WTC11 (cell line): ENCODE data around the gene VWA3B. TPM values are rescaled to one million over a fixed set of nuclear protein-coding genes. Genes with fewer than 3 reads are reported as not detected.

Source experiments
- ATAC-seq: fragments of 200-7000 bp; cut with Tn5 transposase; 2 replicates; pipeline ENCODE4 v1.10.0; 2021; ENCODE audit warnings: mild to moderate bottlenecking, moderate library complexity
- CTCF ChIA-PET: fragments of 300-600 bp; sonication (Branson Sonifier 250); formaldehyde crosslinking; loops from one replicate; lab custom pipeline; 2021; ENCODE audit warnings: antibody characterized with exemption; lab: Charles Lee
- POLR2A ChIA-PET: fragments of 350-600 bp; sonication (Branson Sonifier 250); formaldehyde crosslinking; loops from one replicate; lab custom pipeline; 2021; ENCODE audit warnings: antibody characterized with exemption; lab: Charles Lee
- DNase-seq: peaks from one replicate; pipeline ENCODE4 v3.0.0; 2021; ENCODE audit warnings: low spot score
- H3K27ac Mint-ChIP-seq: 2 replicates; pipeline ENCODE4 v1.8.0; 2021; ENCODE audit warnings: mixed read lengths
- H3K27me3 Mint-ChIP-seq: 2 replicates; pipeline ENCODE4 v1.8.0; 2021; ENCODE audit warnings: low read depth, mild to moderate bottlenecking, moderate library complexity, mixed read lengths
- H3K36me3 Mint-ChIP-seq: 2 replicates; pipeline ENCODE4 v1.8.0; 2021; ENCODE audit warnings: mixed read lengths
- H3K4me1 Mint-ChIP-seq: 2 replicates; pipeline ENCODE4 v1.8.0; 2022; ENCODE audit warnings: mixed read lengths
- H3K4me3 Mint-ChIP-seq: 2 replicates; pipeline ENCODE4 v1.8.0; 2021; ENCODE audit warnings: mild to moderate bottlenecking, moderate library complexity, mixed read lengths
- H3K9me3 Mint-ChIP-seq: 2 replicates; pipeline ENCODE4 v1.8.0; 2021; ENCODE audit warnings: mixed read lengths
- FOXK1 ChIP-seq: sonication (generic); formaldehyde crosslinking; IDR thresholded peaks from 2 replicates; pipeline ENCODE4 v1.8.0; 2022; ENCODE audit warnings: mild to moderate bottlenecking, moderate library complexity, missing genetic modification reagents
- FOXP1 ChIP-seq: sonication (generic); formaldehyde crosslinking; IDR thresholded peaks from 2 replicates; pipeline ENCODE4 v1.8.0; 2022; ENCODE audit warnings: missing genetic modification reagents, mild to moderate bottlenecking, moderate library complexity, borderline replicate concordance
- GABPB1 ChIP-seq: sonication (generic); formaldehyde crosslinking; IDR thresholded peaks from 2 replicates; pipeline ENCODE4 v1.8.1; 2023; ENCODE audit warnings: mild to moderate bottlenecking, missing genetic modification reagents
- JUN ChIP-seq: sonication (generic); formaldehyde crosslinking; IDR thresholded peaks from 2 replicates; pipeline ENCODE4 v1.8.0; 2023; ENCODE audit warnings: mild to moderate bottlenecking, missing genetic modification reagents
- KAT7 ChIP-seq: sonication (generic); formaldehyde crosslinking; IDR thresholded peaks from 2 replicates; pipeline ENCODE4 v1.8.1; 2023; ENCODE audit warnings: missing genetic modification reagents, mild to moderate bottlenecking, borderline replicate concordance
- MXD4 ChIP-seq: fragments of 250-450 bp; sonication (Bioruptor Pico); IDR thresholded peaks from 2 replicates; pipeline ENCODE4 v1.8.0; 2021; ENCODE audit warnings: mild to moderate bottlenecking, moderate library complexity, borderline replicate concordance
- SP1 ChIP-seq: sonication (generic); formaldehyde crosslinking; conservative IDR thresholded peaks from 2 replicates; pipeline ENCODE4 v1.8.1; 2022; ENCODE audit warnings: missing genetic modification reagents
- TCF7 ChIP-seq: sonication (generic); formaldehyde crosslinking; IDR thresholded peaks from 2 replicates; pipeline ENCODE4 v1.8.0; 2022; ENCODE audit warnings: mild to moderate bottlenecking, low read depth, missing genetic modification reagents, moderate library complexity
- ZBTB21 ChIP-seq: sonication (generic); formaldehyde crosslinking; IDR thresholded peaks from 2 replicates; pipeline ENCODE4 v1.8.1; 2023; ENCODE audit warnings: mild to moderate bottlenecking, missing genetic modification reagents, borderline replicate concordance
- ZNF232 ChIP-seq: sonication (generic); formaldehyde crosslinking; IDR thresholded peaks from 2 replicates; pipeline ENCODE4 v1.8.0; 2022; ENCODE audit warnings: mild to moderate bottlenecking, missing genetic modification reagents
- ZNF396 ChIP-seq: fragments of 250-450 bp; sonication (Bioruptor Pico); IDR thresholded peaks from 2 replicates; pipeline ENCODE4 v1.8.0; 2021; ENCODE audit warnings: mild to moderate bottlenecking, moderate library complexity, borderline replicate concordance
- total RNA-seq: library from RNA; stranded (reverse); gene quantifications from 3 replicates; pipeline ENCODE4 v1.2.3, GENCODE V29; 2021
- TF ChIP-seq, protein P1 (sequence below): sonication (generic); formaldehyde crosslinking; IDR thresholded peaks from 2 replicates; pipeline ENCODE4 v1.8.1; 2023; ENCODE audit warnings: mild to moderate bottlenecking, missing genetic modification reagents, borderline replicate concordance
- TF ChIP-seq, protein P2 (sequence below): sonication (generic); formaldehyde crosslinking; IDR thresholded peaks from 2 replicates; pipeline ENCODE4 v1.8.0; 2022; ENCODE audit warnings: missing genetic modification reagents
- TF ChIP-seq, protein P3 (sequence below): fragments of 250-450 bp; sonication (Bioruptor Pico); conservative IDR thresholded peaks from 2 replicates; pipeline ENCODE4 v1.9.0; 2021; ENCODE audit warnings: mild to moderate bottlenecking
- TF ChIP-seq, protein P4 (sequence below): sonication (generic); formaldehyde crosslinking; IDR thresholded peaks from 2 replicates; pipeline ENCODE4 v1.8.1; 2022; ENCODE audit warnings: missing genetic modification reagents, borderline replicate concordance
- TF ChIP-seq, protein P5 (sequence below): sonication (generic); formaldehyde crosslinking; IDR thresholded peaks from 2 replicates; pipeline ENCODE4 v1.8.1; 2023; ENCODE audit warnings: mild to moderate bottlenecking, moderate library complexity, missing genetic modification reagents

Gene VWA3B
- total RNA-seq, 1 experiment from 2014 or later, result not detected

DNA sequence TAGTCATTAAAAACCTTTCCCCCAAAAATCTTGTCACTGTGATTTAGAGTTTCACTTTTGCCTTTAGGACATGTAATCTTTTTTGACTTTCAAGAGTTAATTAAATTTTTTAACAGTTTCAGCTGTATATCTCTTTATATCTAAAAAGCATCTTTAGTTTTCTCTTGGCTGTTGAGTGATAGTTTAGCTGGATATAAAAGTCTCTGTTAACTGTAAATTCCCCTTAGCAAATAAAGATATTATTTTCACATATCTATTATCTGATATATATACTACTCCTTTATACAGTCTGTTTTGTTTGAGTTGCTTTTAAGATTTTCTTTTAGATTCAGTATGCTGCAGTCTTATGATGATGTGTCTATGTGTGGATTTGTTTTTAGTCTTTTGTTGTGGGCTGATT, 160.4 kb downstream of the VWA3B start (continued):
- TF ChIP-seq, protein P1, sequence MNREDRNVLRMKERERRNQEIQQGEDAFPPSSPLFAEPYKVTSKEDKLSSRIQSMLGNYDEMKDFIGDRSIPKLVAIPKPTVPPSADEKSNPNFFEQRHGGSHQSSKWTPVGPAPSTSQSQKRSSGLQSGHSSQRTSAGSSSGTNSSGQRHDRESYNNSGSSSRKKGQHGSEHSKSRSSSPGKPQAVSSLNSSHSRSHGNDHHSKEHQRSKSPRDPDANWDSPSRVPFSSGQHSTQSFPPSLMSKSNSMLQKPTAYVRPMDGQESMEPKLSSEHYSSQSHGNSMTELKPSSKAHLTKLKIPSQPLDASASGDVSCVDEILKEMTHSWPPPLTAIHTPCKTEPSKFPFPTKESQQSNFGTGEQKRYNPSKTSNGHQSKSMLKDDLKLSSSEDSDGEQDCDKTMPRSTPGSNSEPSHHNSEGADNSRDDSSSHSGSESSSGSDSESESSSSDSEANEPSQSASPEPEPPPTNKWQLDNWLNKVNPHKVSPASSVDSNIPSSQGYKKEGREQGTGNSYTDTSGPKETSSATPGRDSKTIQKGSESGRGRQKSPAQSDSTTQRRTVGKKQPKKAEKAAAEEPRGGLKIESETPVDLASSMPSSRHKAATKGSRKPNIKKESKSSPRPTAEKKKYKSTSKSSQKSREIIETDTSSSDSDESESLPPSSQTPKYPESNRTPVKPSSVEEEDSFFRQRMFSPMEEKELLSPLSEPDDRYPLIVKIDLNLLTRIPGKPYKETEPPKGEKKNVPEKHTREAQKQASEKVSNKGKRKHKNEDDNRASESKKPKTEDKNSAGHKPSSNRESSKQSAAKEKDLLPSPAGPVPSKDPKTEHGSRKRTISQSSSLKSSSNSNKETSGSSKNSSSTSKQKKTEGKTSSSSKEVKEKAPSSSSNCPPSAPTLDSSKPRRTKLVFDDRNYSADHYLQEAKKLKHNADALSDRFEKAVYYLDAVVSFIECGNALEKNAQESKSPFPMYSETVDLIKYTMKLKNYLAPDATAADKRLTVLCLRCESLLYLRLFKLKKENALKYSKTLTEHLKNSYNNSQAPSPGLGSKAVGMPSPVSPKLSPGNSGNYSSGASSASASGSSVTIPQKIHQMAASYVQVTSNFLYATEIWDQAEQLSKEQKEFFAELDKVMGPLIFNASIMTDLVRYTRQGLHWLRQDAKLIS, result no peak
- no peak for TF ChIP-seq MXD4 (CRISPR knock-in tag)
- TF ChIP-seq FOXP1, result no peak
- no peak for TF ChIP-seq ZNF396
- no peak for TF ChIP-seq KAT7 (CRISPR knock-in tag)

DNA sequence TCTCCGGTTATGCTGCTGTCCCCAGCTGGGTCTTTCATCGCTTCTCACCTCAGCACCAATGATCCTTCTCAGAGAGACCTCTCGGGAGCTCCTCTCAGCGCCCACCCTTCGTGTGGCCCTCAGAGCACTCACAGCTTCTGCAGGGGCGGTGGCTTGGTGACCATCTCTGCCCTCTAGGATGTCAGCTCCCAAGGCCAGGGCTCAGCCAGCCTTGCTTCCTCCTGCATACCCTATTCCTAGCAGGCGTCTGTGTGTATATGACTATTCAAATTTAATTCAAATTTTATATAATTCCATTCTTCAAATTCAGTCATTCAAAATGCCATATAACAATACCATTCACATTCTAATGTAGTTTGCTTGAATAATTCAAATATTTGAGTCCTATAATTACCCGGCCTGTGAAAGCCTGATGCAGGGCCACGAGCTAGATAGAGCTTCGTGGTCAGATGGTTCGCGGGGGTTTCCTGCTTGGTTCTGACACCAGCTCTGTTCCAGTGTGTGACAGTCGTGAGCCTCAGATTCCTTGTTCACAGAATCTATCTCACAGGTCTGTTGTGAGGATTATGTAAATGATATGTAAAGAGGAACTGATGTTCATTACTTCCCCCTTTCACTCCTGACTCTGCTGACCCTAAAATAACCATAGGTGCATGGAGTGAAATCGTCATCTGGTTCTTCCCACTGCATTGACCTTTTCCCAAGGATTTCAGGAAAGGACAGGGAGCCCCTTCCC, 165.2 kb downstream of the VWA3B start:
- no peak for DNase-seq
- no peak for ATAC-seq
- Mint-ChIP-seq H3K4me1 (no peaks in the 10 kb centered on the region), H3K9me3 (peaks cover 21% of the 10 kb centered on the region), H3K36me3 (peaks cover 13% of the 10 kb centered on the region), H3K4me3 (no peak overlapping the region), H3K27ac (no peak overlapping the region), H3K27me3 (no peaks in the 10 kb centered on the region; the same call in 1 of the 2 replicates)
- POLR2A ChIA-PET, result no interaction called here
- CTCF ChIA-PET, result interaction anchor here (0.9 to 4.1 kb wide), 2 partner anchors 17 to 236 kb away, joined by 3 to 17 read pairs; no protein-coding TSS in a partner anchor
- TF ChIP-seq, protein P2, sequence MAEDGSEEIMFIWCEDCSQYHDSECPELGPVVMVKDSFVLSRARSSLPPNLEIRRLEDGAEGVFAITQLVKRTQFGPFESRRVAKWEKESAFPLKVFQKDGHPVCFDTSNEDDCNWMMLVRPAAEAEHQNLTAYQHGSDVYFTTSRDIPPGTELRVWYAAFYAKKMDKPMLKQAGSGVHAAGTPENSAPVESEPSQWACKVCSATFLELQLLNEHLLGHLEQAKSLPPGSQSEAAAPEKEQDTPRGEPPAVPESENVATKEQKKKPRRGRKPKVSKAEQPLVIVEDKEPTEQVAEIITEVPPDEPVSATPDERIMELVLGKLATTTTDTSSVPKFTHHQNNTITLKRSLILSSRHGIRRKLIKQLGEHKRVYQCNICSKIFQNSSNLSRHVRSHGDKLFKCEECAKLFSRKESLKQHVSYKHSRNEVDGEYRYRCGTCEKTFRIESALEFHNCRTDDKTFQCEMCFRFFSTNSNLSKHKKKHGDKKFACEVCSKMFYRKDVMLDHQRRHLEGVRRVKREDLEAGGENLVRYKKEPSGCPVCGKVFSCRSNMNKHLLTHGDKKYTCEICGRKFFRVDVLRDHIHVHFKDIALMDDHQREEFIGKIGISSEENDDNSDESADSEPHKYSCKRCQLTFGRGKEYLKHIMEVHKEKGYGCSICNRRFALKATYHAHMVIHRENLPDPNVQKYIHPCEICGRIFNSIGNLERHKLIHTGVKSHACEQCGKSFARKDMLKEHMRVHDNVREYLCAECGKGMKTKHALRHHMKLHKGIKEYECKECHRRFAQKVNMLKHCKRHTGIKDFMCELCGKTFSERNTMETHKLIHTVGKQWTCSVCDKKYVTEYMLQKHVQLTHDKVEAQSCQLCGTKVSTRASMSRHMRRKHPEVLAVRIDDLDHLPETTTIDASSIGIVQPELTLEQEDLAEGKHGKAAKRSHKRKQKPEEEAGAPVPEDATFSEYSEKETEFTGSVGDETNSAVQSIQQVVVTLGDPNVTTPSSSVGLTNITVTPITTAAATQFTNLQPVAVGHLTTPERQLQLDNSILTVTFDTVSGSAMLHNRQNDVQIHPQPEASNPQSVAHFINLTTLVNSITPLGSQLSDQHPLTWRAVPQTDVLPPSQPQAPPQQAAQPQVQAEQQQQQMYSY (CRISPR knock-in tag), result no peak
- TF ChIP-seq SP1 (CRISPR knock-in tag), result no peak
- TF ChIP-seq FOXK1 (CRISPR knock-in tag), result no peak
- no peak for TF ChIP-seq GABPB1 (CRISPR knock-in tag)
- TF ChIP-seq JUN (CRISPR knock-in tag), result no peak
- no peak for TF ChIP-seq ZBTB21
- TF ChIP-seq, protein P1, result no peak
- TF ChIP-seq, protein P3, sequence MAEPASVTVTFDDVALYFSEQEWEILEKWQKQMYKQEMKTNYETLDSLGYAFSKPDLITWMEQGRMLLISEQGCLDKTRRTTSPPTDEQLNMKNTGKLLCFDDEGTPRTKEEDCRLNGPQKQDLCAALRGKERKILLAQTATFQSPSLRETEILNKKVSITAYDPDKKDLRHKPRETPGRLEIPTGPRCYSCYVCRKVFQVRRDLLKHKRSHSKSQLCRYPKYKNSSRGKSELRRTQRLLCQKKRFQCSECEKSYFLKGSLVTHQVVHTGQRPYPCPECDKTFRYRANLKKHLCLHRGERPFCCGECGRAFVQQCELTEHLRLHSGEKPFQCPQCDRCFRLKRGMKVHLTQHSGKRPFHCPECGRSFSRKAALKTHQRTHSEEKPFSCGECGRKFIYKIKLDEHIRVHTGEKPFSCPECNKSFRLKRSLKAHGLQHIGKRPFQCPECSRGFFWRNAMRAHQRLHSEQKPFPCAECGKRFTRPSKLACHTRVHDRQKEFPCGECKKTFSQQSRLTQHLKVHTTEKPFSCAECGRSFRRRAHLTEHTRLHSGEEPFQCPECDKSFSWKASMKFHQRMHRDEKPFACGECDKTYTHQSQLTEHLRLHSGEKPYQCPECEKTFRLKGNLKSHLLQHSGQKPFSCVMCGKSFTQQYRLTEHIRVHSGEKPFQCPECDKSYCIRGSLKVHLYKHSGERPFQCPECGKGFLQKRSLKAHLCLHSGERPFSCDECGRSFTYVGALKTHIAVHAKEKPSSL (CRISPR knock-in tag), result no peak
- TF ChIP-seq TCF7 (CRISPR knock-in tag), result no peak
- TF ChIP-seq ZNF232 (CRISPR knock-in tag), result no peak
- TF ChIP-seq, protein P4, sequence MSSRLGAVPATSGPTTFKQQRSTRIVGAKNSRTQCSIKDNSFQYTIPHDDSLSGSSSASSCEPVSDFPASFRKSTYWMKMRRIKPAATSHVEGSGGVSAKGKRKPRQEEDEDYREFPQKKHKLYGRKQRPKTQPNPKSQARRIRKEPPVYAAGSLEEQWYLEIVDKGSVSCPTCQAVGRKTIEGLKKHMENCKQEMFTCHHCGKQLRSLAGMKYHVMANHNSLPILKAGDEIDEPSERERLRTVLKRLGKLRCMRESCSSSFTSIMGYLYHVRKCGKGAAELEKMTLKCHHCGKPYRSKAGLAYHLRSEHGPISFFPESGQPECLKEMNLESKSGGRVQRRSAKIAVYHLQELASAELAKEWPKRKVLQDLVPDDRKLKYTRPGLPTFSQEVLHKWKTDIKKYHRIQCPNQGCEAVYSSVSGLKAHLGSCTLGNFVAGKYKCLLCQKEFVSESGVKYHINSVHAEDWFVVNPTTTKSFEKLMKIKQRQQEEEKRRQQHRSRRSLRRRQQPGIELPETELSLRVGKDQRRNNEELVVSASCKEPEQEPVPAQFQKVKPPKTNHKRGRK, result no peak
- TF ChIP-seq, protein P5, sequence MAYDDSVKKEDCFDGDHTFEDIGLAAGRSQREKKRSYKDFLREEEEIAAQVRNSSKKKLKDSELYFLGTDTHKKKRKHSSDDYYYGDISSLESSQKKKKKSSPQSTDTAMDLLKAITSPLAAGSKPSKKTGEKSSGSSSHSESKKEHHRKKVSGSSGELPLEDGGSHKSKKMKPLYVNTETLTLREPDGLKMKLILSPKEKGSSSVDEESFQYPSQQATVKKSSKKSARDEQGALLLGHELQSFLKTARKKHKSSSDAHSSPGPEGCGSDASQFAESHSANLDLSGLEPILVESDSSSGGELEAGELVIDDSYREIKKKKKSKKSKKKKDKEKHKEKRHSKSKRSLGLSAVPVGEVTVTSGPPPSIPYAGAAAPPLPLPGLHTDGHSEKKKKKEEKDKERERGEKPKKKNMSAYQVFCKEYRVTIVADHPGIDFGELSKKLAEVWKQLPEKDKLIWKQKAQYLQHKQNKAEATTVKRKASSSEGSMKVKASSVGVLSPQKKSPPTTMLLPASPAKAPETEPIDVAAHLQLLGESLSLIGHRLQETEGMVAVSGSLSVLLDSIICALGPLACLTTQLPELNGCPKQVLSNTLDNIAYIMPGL (CRISPR knock-in tag), result no peak
